Activated CD4-positive, alpha-beta T cell treated with anti-CD3 and anti-CD28 coated beads, Interleukin-2, amount 10 ng/mL, durations not matched to agents 7 days and 5 days (primary cell): Measurements from ENCODE around the gene SCUBE1. TPM values are rescaled to one million over a fixed set of nuclear protein-coding genes. Genes with fewer than 3 reads are reported as not detected.

Experiments used
- CTCF ChIA-PET: fragments of 350-600 bp; sonication (Branson Sonifier 250); formaldehyde crosslinking; loops from one replicate; lab custom pipeline; 2021; ENCODE audit warnings: antibody characterized with exemption; lab: Charles Lee
- POLR2A ChIA-PET: fragments of 350-600 bp; sonication (Branson Sonifier 250); formaldehyde crosslinking; loops from one replicate; lab custom pipeline; 2021; ENCODE audit warnings: antibody characterized with exemption; lab: Charles Lee
- DNase-seq: peaks from one replicate; pipeline ENCODE4 v3.0.0-alpha.2; 2020
- H3K27ac Mint-ChIP-seq: one replicate; pipeline ENCODE4 v1.8.0; 2021; ENCODE audit warnings: mild to moderate bottlenecking, moderate library complexity, mixed read lengths
- H3K27me3 Mint-ChIP-seq: one replicate; pipeline ENCODE4 v1.8.0; 2021; ENCODE audit warnings: mixed read lengths
- H3K36me3 Mint-ChIP-seq: one replicate; pipeline ENCODE4 v1.8.0; 2021; ENCODE audit warnings: low read depth, mixed read lengths
- H3K4me1 Mint-ChIP-seq: one replicate; pipeline ENCODE4 v1.8.0; 2021; ENCODE audit warnings: mixed read lengths
- H3K4me3 Mint-ChIP-seq: one replicate; pipeline ENCODE4 v1.8.0; 2021; ENCODE audit warnings: mild to moderate bottlenecking, moderate library complexity, mixed read lengths
- H3K9me3 Mint-ChIP-seq: one replicate; pipeline ENCODE4 v1.8.0; 2021; ENCODE audit warnings: mixed read lengths
- total RNA-seq, 2 experiments: library from RNA; stranded (reverse); gene quantifications; one replicate each; pipeline ENCODE4 v1.2.3, GENCODE V29; 2021

SCUBE1 gene
- total RNA-seq, 2 experiments from 2014 or later: not detected

DNA sequence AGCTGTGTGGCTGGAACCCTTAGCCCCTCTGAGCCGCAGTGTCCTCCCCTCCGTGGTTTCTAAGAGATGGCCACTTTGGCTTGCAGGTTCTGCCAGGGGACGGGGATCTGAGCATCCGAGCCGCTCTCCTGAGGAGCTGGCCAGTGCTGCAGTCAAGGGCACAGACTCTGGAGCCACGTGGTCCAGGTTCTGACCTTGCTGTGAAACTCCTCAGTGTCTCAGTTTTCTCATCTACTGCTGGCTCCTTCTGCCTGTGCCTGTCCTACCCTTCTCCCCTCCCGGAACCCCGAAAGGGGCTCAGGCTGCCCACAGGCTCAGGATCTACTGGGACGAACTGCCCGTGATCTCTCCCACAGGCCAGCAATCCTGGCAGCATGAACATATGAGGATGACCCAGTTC, 90.9 kb downstream of the SCUBE1 start:
- peaks cover 10% of the 10 kb centered on the region for H3K4me1 Mint-ChIP-seq
- ChIA-PET POLR2A (no interaction called here), CTCF (no interaction called here)
- H3K27me3 Mint-ChIP-seq: peaks cover 16% of the 10 kb centered on the region
- H3K27ac Mint-ChIP-seq: no peak overlapping the region
- no peak overlapping the region for H3K4me3 Mint-ChIP-seq
- no peaks in the 10 kb centered on the region for H3K36me3 Mint-ChIP-seq
- no peaks in the 10 kb centered on the region for H3K9me3 Mint-ChIP-seq
- DNase-seq: no peak

DNA sequence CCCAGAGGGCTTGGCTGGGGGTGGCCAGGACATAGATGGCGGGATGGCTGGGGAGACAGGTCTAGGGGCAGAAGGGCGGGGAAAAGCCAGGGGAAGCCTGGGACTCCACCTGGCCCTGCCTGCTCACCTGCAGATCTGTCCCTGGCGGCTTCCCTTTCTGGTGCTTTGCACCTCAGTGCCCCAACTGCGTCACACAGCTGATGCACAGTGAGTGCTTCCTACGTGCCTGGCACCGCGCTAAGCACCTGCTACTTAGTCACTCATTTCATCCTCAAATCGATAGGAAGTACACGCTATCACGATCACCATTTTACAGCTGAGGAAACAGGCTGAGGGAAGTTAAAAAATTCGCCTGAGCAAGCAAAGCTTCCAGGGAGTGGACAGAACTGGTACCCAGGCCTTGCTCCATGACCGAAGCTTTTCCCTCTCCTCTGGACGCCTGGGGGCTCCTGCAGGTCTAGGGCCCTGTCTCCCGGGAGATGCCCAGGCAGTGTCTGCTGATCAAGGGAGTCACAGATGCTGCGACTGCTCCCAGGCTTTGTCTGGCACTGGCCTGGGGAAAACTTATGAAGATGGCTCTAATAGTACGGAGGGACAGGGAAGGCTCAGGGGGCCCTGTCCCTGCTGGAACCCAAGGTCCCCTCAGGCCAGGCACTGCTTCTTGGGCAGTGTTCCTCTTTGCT, 93.2 kb downstream of the SCUBE1 start:
- Mint-ChIP-seq H3K4me3 (no peak overlapping the region), H3K36me3 (no peaks in the 10 kb centered on the region), H3K27me3 (peaks cover 2% of the 10 kb centered on the region), H3K9me3 (no peaks in the 10 kb centered on the region), H3K4me1 (no peaks in the 10 kb centered on the region), H3K27ac (no peak overlapping the region)
- ChIA-PET POLR2A (no interaction called here), CTCF (interaction anchor here (0.6 to 1.1 kb wide), 5 partner anchors 9 to 356 kb away, joined by 3 to 5 read pairs (median 3); no protein-coding TSS in a partner anchor)
- no peak for DNase-seq

DNA sequence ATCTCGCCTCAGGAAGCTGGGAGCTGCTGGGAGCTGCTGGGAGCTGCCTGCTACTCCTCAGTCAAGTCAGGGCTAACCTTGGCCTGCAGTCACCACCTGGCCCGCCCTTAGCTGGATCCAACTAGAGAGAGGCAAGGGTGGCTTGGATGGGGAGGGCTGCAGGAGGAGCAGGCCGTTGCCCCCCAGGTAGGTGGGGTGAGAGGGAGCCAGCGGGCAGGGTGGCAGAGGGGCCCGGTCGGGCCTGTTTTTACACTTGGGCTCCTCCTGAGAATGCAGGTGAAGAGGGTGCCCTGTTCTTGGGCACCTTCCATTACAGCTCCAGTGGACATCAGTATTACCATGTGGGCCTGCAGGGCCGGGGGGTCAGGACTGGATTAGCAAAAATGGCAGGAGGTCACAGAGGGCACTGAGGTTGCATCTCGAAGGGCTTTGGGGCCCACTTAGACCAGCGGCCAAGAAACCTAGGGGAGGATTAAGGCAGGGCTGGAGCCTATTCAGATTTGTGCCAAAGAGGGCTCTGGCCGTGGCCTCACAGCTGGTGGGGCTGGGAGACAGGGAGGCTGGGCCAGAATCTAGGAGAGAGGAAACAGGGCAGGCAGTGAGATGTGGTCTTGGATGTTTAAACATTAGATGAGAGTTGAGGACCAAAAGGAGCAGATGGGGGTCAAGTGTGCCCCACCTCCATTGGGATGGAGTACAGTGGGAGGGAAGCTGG, 95.5 kb downstream of the SCUBE1 start:
- ChIA-PET POLR2A (no interaction called here), CTCF (interaction anchor here (0.6 to 1.7 kb wide), 3 partner anchors 16 to 99 kb away, joined by 3 to 5 read pairs (median 4); no protein-coding TSS in a partner anchor)
- Mint-ChIP-seq H3K36me3 (no peaks in the 10 kb centered on the region), H3K27ac (no peak overlapping the region), H3K4me3 (no peak overlapping the region), H3K9me3 (no peaks in the 10 kb centered on the region), H3K27me3 (no peaks in the 10 kb centered on the region), H3K4me1 (no peaks in the 10 kb centered on the region)
- DNase-seq: no peak

DNA sequence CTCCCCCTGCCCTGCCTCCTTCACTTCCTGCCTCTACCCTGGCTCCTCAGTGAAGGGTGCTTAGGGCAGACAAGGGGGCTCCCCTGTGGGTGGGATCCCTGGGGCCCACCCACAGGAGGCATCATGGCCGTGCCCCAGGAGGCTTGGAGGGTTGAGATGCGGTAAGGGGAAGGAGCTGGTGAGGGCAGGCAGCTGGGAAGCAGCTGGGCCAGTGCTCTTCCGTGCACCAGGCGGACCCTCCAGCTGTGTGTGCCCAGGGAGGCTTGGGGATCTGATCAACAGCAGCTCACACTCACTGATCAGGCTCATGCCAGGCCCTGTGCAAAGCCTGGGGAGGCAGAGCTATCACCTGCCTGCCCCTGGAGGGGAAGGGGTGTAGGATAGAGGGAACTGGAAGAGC, 97.0 kb downstream of the SCUBE1 start:
- H3K27me3 Mint-ChIP-seq: no peaks in the 10 kb centered on the region
- no peaks in the 10 kb centered on the region for H3K4me1 Mint-ChIP-seq
- no peak overlapping the region for H3K27ac Mint-ChIP-seq
- no peak overlapping the region for H3K4me3 Mint-ChIP-seq
- no peaks in the 10 kb centered on the region for H3K9me3 Mint-ChIP-seq
- DNase-seq: no peak
- no peaks in the 10 kb centered on the region for H3K36me3 Mint-ChIP-seq
- ChIA-PET CTCF (interaction anchor here (1.5 to 1.7 kb wide), 2 partner anchors 14 to 18 kb away, joined by 4 to 5 read pairs; no protein-coding TSS in a partner anchor), POLR2A (no interaction called here)

DNA sequence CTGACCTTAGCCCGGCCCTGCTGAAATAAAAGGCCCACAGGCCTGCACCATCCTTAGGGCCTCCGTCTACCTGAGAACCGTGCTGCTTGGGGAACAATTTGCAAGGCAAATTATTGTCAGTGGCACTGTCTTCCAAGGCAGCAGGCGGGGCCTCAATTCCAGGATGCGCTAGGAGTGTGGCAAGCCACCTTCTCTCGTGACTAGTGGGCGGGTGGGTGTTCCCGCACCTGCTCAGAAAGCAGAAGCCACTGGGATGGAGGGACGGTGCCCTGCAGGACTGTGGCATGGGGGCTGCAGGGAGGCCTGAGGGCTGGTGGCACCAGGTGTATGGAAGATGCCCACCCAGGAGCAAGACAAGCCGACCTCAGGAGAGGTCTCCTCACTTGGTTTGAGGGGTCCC, 97.5 kb downstream of the SCUBE1 start:
- Mint-ChIP-seq H3K27me3 (no peaks in the 10 kb centered on the region), H3K27ac (no peak overlapping the region), H3K36me3 (no peaks in the 10 kb centered on the region), H3K9me3 (no peaks in the 10 kb centered on the region), H3K4me3 (no peak overlapping the region), H3K4me1 (no peaks in the 10 kb centered on the region)
- ChIA-PET POLR2A (no interaction called here), CTCF (interaction anchor here (1.5 to 1.7 kb wide), 2 partner anchors 14 to 18 kb away, joined by 4 to 5 read pairs; no protein-coding TSS in a partner anchor)
- DNase-seq: no peak

DNA sequence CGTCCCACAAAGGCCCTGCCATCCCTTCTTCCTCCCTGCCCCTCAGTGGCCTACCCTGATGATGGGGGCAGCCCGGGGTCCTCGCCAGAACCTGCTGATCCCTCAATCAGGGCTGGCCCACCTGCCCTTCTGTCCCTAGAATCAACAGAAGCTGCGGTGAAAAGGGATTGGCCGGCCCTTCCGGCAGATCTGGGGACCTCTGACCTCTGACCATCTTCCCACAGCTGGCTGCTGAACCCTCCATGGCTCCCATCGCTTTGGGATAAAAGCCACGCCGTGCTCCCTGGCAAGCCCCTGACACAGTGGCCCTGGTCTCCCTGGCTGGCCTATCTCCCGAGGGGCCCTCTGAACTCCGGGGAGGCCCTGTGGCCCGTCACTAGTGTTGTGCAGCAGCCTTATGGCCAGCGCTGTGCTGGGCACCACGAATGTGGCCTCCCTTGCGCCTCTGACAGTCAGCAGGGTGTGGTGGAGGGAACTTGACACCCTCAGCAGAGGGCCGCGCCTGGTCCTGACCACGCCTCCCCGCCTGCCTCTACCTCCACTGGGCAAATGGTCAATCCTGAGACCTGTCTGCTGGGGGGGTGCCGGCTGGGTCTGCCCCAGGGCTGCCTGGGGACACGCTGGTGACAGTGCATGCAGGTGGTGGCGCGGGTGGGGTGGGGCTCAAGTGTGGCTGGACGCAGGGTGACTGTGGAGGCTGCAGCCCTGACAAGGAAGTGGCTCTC, 98.2 kb downstream of the SCUBE1 start:
- Mint-ChIP-seq H3K4me3 (no peak overlapping the region), H3K27me3 (no peaks in the 10 kb centered on the region), H3K27ac (no peak overlapping the region), H3K9me3 (no peaks in the 10 kb centered on the region), H3K36me3 (no peaks in the 10 kb centered on the region), H3K4me1 (no peaks in the 10 kb centered on the region)
- POLR2A ChIA-PET: no interaction called here
- DNase-seq: no peak
- CTCF ChIA-PET: no interaction called here

DNA sequence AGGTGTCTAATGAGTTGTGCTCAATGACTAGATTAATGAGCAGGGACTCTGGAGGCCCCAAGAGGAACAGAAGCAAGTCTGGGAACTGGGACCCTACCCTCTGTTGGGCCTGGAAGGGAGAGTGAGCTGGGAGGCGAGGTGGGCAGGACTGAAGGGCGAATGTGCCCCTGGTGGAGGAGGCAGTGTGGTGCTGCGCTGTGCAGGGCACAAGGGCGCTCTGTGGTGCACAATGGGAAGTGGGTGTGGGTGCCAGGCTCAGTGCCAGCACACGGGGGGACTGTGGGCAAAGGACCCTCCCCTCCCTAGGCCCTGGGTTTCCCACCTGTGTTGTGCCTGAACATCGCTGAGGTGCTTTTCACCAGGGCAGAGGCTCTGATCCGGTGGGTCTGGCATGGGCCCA, 98.8 kb downstream of the SCUBE1 start:
- H3K36me3 Mint-ChIP-seq: no peaks in the 10 kb centered on the region
- H3K4me1 Mint-ChIP-seq: no peaks in the 10 kb centered on the region
- H3K9me3 Mint-ChIP-seq: no peaks in the 10 kb centered on the region
- H3K4me3 Mint-ChIP-seq: no peak overlapping the region
- no peak overlapping the region for H3K27ac Mint-ChIP-seq
- CTCF ChIA-PET: no interaction called here
- no peak for DNase-seq
- POLR2A ChIA-PET: no interaction called here
- no peaks in the 10 kb centered on the region for H3K27me3 Mint-ChIP-seq

DNA sequence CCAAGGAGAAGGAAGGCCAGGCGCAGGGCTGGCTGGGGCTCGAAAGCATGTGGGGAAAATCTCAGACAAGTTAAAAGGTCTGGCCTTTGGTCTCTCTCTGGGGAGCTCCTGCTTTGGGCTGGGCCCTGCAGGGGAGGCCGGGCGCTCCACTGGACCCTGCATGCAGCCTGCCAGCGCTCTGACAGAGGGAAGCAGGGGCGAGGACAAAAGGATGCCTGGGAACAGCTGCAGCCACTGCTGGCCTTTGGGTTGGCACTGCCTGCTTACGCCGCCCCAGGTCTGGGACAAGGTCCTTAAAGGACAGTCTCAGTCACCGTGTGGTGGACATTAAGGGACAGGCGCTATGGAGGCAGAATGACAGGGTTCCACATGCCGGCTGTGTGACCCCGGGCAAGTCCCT, 99.8 kb downstream of the SCUBE1 start:
- Mint-ChIP-seq H3K4me3 (no peak overlapping the region), H3K36me3 (no peaks in the 10 kb centered on the region), H3K27ac (no peak overlapping the region), H3K4me1 (no peaks in the 10 kb centered on the region), H3K9me3 (no peaks in the 10 kb centered on the region), H3K27me3 (no peaks in the 10 kb centered on the region)
- ChIA-PET CTCF (no interaction called here), POLR2A (no interaction called here)
- no peak for DNase-seq

DNA sequence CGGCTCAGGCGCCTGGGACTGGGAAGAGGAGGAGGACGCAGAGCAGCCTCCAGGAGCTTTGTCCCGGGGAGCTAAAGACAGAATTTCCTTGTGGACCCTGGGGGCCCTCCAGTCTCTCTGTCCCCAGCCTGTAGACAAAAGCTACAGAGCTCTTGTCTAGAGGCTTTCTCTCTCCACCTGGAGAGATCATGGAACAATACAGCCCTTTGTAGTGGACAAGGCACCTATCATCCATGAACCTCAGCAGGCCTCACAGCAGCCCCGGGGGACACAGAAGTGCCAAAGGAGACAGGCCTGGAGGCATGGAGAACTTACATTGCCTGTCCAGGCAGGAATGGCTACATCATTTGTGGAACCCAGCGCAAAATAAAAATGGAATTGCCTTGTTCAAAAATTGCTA, 100.5 kb downstream of the SCUBE1 start:
- Mint-ChIP-seq H3K27me3 (no peaks in the 10 kb centered on the region), H3K4me3 (no peak overlapping the region), H3K4me1 (no peaks in the 10 kb centered on the region), H3K27ac (no peak overlapping the region), H3K9me3 (no peaks in the 10 kb centered on the region), H3K36me3 (no peaks in the 10 kb centered on the region)
- CTCF ChIA-PET: no interaction called here
- POLR2A ChIA-PET: no interaction called here
- no peak for DNase-seq

DNA sequence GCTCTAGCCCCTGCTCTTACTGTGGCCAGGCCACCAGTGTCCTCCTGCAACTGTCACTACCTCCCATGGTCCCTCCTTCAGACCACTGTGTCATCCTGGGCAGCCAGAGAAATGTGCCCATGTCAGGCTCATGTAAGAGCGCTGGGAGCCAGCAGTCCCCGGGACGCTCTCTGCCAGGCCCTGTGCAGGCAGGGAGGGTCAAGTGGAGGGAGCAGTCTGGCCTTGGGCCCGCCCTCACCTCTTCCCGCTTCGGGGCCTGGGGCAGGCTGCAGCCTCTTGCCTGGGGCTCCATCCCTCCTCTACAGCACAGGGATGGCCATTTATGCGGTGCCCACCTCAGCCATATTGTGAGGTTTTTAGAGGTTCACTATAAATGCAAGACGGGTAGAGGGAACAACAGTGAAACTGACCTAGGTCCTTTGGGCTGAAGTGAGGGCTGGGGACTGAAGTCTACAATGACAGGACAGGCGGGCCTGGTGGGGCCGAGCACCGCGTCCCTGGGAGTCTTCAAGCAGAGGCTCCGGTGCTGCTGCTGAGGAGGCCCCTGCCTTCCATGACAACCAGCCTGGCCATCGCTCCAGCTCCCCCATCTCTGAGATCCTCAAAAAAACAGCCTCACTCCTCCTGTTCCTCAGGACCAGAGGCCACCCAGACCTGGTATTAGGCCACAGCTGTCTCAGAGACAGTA, 101.3 kb downstream of the SCUBE1 start:
- ChIA-PET CTCF (no interaction called here), POLR2A (no interaction called here)

DNA sequence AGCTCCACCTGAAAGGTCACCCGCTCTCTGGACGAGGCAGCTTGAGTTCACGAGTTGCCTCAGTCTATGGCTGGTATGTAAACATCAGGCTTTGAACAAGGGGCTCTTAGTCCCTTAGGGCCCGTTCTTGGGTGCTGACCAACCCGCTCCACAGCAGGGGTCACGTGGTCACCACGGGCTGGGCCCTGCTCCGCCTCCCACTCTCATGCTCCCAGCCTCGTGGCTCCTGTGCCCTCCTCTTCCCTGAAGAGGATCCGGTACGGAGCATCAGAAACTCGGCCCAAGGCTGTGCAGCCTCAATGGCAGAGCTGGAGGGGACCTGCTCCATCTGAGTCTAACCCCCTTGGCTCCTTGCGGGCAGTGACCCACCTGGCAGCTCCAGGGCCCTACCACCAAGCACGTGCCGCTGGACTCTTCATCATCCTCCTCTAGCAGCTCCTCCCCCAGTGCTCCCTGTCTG, 102.0 kb downstream of the SCUBE1 start:
- Mint-ChIP-seq H3K27ac (no peak overlapping the region), H3K36me3 (no peaks in the 10 kb centered on the region), H3K9me3 (no peaks in the 10 kb centered on the region), H3K27me3 (peaks cover 1% of the 10 kb centered on the region), H3K4me1 (no peaks in the 10 kb centered on the region), H3K4me3 (no peak overlapping the region)
- CTCF ChIA-PET: no interaction called here
- POLR2A ChIA-PET: no interaction called here
- no peak for DNase-seq

More for the DNA sequence above, 101.3 kb downstream of the SCUBE1 start:
- Mint-ChIP-seq H3K27ac (no peak overlapping the region), H3K4me3 (no peak overlapping the region), H3K9me3 (no peaks in the 10 kb centered on the region), H3K27me3 (no peaks in the 10 kb centered on the region), H3K4me1 (no peaks in the 10 kb centered on the region), H3K36me3 (no peaks in the 10 kb centered on the region)
- no peak for DNase-seq

DNA sequence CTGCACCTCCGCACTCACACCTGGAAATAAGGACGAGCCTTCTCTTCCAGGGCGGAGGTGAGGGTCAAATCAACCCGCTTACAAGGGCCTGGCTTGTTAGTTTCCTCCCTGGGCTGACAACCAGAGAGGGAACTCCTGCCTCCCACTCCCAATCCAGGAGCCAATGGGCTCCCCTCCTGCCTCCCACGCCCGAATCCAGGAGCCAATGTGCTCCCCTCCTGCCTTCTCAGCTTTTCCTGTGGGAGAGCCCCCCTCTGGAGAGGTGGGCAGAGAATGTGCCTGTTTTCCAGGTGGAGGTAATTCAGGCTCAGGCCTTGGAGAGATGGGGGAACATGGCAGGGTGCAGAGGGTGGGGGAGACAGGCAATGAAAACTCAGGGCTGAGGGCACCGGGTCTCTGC, 102.6 kb downstream of the SCUBE1 start:
- DNase-seq: no peak
- Mint-ChIP-seq H3K4me3 (no peak overlapping the region), H3K4me1 (no peaks in the 10 kb centered on the region), H3K27ac (no peak overlapping the region), H3K9me3 (no peaks in the 10 kb centered on the region), H3K27me3 (peaks cover 1% of the 10 kb centered on the region), H3K36me3 (no peaks in the 10 kb centered on the region)
- POLR2A ChIA-PET: no interaction called here
- CTCF ChIA-PET: no interaction called here
